GM12892 (cell line): ENCODE data around the gene SLC2A5.

Source experiments
- POLR2A ChIP-seq: IDR thresholded peaks from 2 replicates; pipeline ENCODE4 v1.6.1; 2011; ENCODE audit warnings: low read depth, low read length, control low read depth
- POLR2AphosphoS5 ChIP-seq: IDR thresholded peaks from 2 replicates; pipeline ENCODE4 v1.6.1; 2011; ENCODE audit warnings: low read depth, low read length, control low read depth
- TAF1 ChIP-seq: IDR thresholded peaks from 2 replicates; pipeline ENCODE4 v1.6.1; 2011; ENCODE audit warnings: low read depth, mild to moderate bottlenecking, control low read depth, low read length, borderline replicate concordance

GRCh38 chr1:8988618-8988967, 80.8 kb downstream of the SLC2A5 start:
- no peak for TF ChIP-seq POLR2AphosphoS5
- no peak for TF ChIP-seq POLR2A
- TF ChIP-seq TAF1: no peak
